Activated CD8-positive, alpha-beta memory T cell treated with anti-CD3 and anti-CD28 coated beads for 36 hours (primary cell): ENCODE measurements around the gene SLC7A14. TPM values are rescaled to one million over a fixed set of nuclear protein-coding genes. Genes with fewer than 3 reads are reported as not detected.

Experiments used
- CTCF ChIA-PET: fragments of 350-600 bp; sonication (Branson Sonifier 250); formaldehyde crosslinking; loops from one replicate; lab custom pipeline; 2021; ENCODE audit warnings: antibody characterized with exemption; lab: Charles Lee
- POLR2A ChIA-PET: fragments of 350-600 bp; sonication (Branson Sonifier 250); formaldehyde crosslinking; loops from one replicate; lab custom pipeline; 2021; ENCODE audit warnings: antibody characterized with exemption; lab: Charles Lee
- total RNA-seq, 2 experiments: library from RNA; stranded (reverse); gene quantifications; one replicate each; pipeline ENCODE4 v1.2.3, GENCODE V29; 2021

Gene SLC7A14
- total RNA-seq, 2 experiments from 2014 or later: not detected

GRCh38 chr3:170508291-170508690 lies 77.6 kb downstream of the SLC7A14 start:
- ChIA-PET POLR2A (no interaction called here), CTCF (no interaction called here)

- ChIA-PET CTCF (no interaction called here), POLR2A (no interaction called here)
Measured at GRCh38 chr3:170507063-170507462, 78.8 kb downstream of the SLC7A14 start.

- ChIA-PET POLR2A (no interaction called here), CTCF (no interaction called here)
Measured at GRCh38 chr3:170506556-170506955, 79.3 kb downstream of the SLC7A14 start.

GRCh38 chr3:170502297-170502696 lies 83.6 kb downstream of the SLC7A14 start:
- ChIA-PET CTCF (no interaction called here), POLR2A (no interaction called here)

- CTCF ChIA-PET: no interaction called here
- POLR2A ChIA-PET: interaction anchor here (0.6 kb wide), 1 partner anchor 83 kb away, joined by 4 read pairs; no protein-coding TSS in a partner anchor
Measured at GRCh38 chr3:170500995-170501394, 84.9 kb downstream of the SLC7A14 start.

GRCh38 chr3:170500462-170500861 lies 85.4 kb downstream of the SLC7A14 start:
- ChIA-PET POLR2A (interaction anchor here (0.6 kb wide), 1 partner anchor 83 kb away, joined by 4 read pairs; no protein-coding TSS in a partner anchor), CTCF (no interaction called here)

GRCh38 chr3:170499562-170500156 lies 86.2 kb downstream of the SLC7A14 start:
- ChIA-PET POLR2A (no interaction called here), CTCF (no interaction called here)

GRCh38 chr3:170497207-170498095 lies 88.4 kb downstream of the SLC7A14 start:
- ChIA-PET CTCF (no interaction called here), POLR2A (no interaction called here)

GRCh38 chr3:170496868-170497140 lies 89.1 kb downstream of the SLC7A14 start:
- CTCF ChIA-PET: no interaction called here
- POLR2A ChIA-PET: no interaction called here

GRCh38 chr3:170496026-170496867 lies 89.6 kb downstream of the SLC7A14 start:
- CTCF ChIA-PET: no interaction called here
- POLR2A ChIA-PET: no interaction called here

GRCh38 chr3:170494766-170495165 lies 91.1 kb downstream of the SLC7A14 start:
- ChIA-PET CTCF (no interaction called here), POLR2A (no interaction called here)

GRCh38 chr3:170493712-170494182 lies 92.1 kb downstream of the SLC7A14 start:
- ChIA-PET CTCF (no interaction called here), POLR2A (no interaction called here)

- POLR2A ChIA-PET: no interaction called here
- CTCF ChIA-PET: no interaction called here
Measured at GRCh38 chr3:170491901-170492300, 94.0 kb downstream of the SLC7A14 start.

- CTCF ChIA-PET: no interaction called here
- POLR2A ChIA-PET: no interaction called here
Measured at GRCh38 chr3:170490828-170491560, 94.9 kb downstream of the SLC7A14 start.

GRCh38 chr3:170488802-170489201 lies 97.1 kb downstream of the SLC7A14 start:
- ChIA-PET CTCF (no interaction called here), POLR2A (no interaction called here)

GRCh38 chr3:170487031-170487430 lies 98.8 kb downstream of the SLC7A14 start:
- POLR2A ChIA-PET: no interaction called here
- CTCF ChIA-PET: no interaction called here

GRCh38 chr3:170486398-170486797 lies 99.5 kb downstream of the SLC7A14 start:
- CTCF ChIA-PET: no interaction called here
- POLR2A ChIA-PET: no interaction called here

- CTCF ChIA-PET: no interaction called here
- POLR2A ChIA-PET: interaction anchor here (0.6 kb wide), 1 partner anchor 383 kb away, joined by 4 read pairs; no protein-coding TSS in a partner anchor
Measured at GRCh38 chr3:170485696-170486095, 100.2 kb downstream of the SLC7A14 start.

GRCh38 chr3:170485294-170485693 lies 100.6 kb downstream of the SLC7A14 start:
- POLR2A ChIA-PET: interaction anchor here (0.6 kb wide), 1 partner anchor 384 kb away, joined by 4 read pairs; no protein-coding TSS in a partner anchor

More at GRCh38 chr3:170485294-170485693, 100.6 kb downstream of the SLC7A14 start:
- CTCF ChIA-PET: no interaction called here
